GM18873 (cell line): ENCODE results near the gene RRP36.
A peak's percentile ranks its signal among the peaks of the same experiment; 100 is the strongest.
"Not testable (repeated sequence)": the region's sequence is repeated elsewhere in the genome, so short reads cannot be mapped to it uniquely, and the experiment has no call there.

ENCODE experiments used
- ATAC-seq: cut with Tn5 transposase; IDR thresholded peaks from one replicate; pipeline ENCODE4 v1.9.1; 2021; ENCODE audit warnings: mild to moderate bottlenecking, moderate library complexity, moderate number of reproducible peaks; ENCODE audit not compliant: unreplicated experiment, low FRiP score

RRP36 gene

GRCh38 chr6:43021270-43022047 is at the start of gene RRP36:
Gene RRP36, plus strand, starts transcription at chr6:43021623. Its CDS starts 32 bp downstream, at chr6:43021655.
- ATAC-seq: no peak

GRCh38 chr6:42971746-42972327 is 49.6 kb upstream of the RRP36 start:
- ATAC-seq: no peak

- no peak for ATAC-seq
Observed at GRCh38 chr6:42973926-42974325, 47.5 kb upstream of the RRP36 start.

GRCh38 chr6:42974919-42975505 is 46.4 kb upstream of the RRP36 start:
- no peak for ATAC-seq

GRCh38 chr6:42978487-42978838 is 43.0 kb upstream of the RRP36 start:
- ATAC-seq: no peak

- peak; percentile 82 for ATAC-seq
Observed at GRCh38 chr6:42978839-42979522, 42.4 kb upstream of the RRP36 start, which contains the start of gene PEX6. Gene PEX6, minus strand, starts transcription at chr6:42979181. Its CDS starts 31 bp downstream, at chr6:42979150.

GRCh38 chr6:42979523-42980177 is 41.8 kb upstream of the RRP36 start:
- no peak for ATAC-seq

- no peak for ATAC-seq
Observed at GRCh38 chr6:42981836-42982235, 39.6 kb upstream of the RRP36 start.

- ATAC-seq: peak; percentile 89
Observed at GRCh38 chr6:42984001-42984923, 37.2 kb upstream of the RRP36 start, which contains the start of gene PPP2R5D. Gene PPP2R5D, plus strand, starts transcription at chr6:42984570. Its CDS starts 108 bp downstream, at chr6:42984678.

- no peak for ATAC-seq
Observed at GRCh38 chr6:42984924-42985475, 36.4 kb upstream of the RRP36 start.

- ATAC-seq: no peak
Observed at GRCh38 chr6:42987533-42988451, 33.6 kb upstream of the RRP36 start.

- no peak for ATAC-seq
Observed at GRCh38 chr6:42988486-42989020, 32.9 kb upstream of the RRP36 start.

GRCh38 chr6:42989923-42990322 is 31.5 kb upstream of the RRP36 start:
- no peak for ATAC-seq

GRCh38 chr6:42993445-42993844 is 28.0 kb upstream of the RRP36 start:
- ATAC-seq: no peak

GRCh38 chr6:42996513-42996912 is 24.9 kb upstream of the RRP36 start:
- no peak for ATAC-seq

GRCh38 chr6:42998205-42998604 is 23.2 kb upstream of the RRP36 start:
- not testable (repeated sequence) for ATAC-seq

GRCh38 chr6:43001843-43002242 is 19.6 kb upstream of the RRP36 start:
- no peak for ATAC-seq

GRCh38 chr6:43005844-43006243 is 15.6 kb upstream of the RRP36 start:
- ATAC-seq: no peak
